OCI-LY1 (cell line): ENCODE results near the gene MARK3.

Source experiments
- EZH2 ChIP-seq: fragments of 200-600 bp; sonication (generic), shearing (Covaris generic); IDR thresholded peaks from 2 replicates; pipeline ENCODE4 v1.8.0; 2017; ENCODE audit warnings: borderline replicate concordance, mixed run types, mild to moderate bottlenecking, antibody characterized with exemption, low read length, moderate library complexity, mixed read lengths
- TF ChIP-seq, protein P1 (sequence below): fragments of 200-600 bp; sonication (generic), shearing (Covaris generic); IDR thresholded peaks from 2 replicates; pipeline ENCODE4 v1.5.1; 2017; ENCODE audit warnings: mild to moderate bottlenecking, antibody characterized with exemption, low read length, moderate library complexity, mixed read lengths

DNA sequence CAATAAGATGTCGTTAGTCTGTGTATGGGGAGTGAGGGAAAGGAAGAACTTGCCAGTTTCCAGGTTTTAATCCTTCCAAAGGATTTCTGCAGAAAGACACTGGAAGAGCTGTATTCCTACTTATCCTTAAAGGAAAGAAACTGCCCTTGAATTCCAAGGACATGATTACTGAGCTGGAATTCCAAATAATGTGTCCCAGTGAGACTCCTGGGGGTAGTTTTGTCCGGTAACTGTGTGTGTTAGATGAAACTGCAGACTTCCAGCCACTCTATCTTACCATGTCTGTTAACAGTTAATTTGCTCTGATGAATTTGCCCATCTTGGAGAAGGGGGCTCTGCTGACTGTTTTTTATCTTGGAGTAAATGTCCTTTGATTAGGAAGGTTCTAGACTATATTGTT lies 104.4 kb downstream of the MARK3 start:
- TF ChIP-seq, protein P1, sequence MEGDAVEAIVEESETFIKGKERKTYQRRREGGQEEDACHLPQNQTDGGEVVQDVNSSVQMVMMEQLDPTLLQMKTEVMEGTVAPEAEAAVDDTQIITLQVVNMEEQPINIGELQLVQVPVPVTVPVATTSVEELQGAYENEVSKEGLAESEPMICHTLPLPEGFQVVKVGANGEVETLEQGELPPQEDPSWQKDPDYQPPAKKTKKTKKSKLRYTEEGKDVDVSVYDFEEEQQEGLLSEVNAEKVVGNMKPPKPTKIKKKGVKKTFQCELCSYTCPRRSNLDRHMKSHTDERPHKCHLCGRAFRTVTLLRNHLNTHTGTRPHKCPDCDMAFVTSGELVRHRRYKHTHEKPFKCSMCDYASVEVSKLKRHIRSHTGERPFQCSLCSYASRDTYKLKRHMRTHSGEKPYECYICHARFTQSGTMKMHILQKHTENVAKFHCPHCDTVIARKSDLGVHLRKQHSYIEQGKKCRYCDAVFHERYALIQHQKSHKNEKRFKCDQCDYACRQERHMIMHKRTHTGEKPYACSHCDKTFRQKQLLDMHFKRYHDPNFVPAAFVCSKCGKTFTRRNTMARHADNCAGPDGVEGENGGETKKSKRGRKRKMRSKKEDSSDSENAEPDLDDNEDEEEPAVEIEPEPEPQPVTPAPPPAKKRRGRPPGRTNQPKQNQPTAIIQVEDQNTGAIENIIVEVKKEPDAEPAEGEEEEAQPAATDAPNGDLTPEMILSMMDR, result no peak
- TF ChIP-seq EZH2, result no peak
